SK-N-MC (cell line): ENCODE measurements around the gene FAIM2.

Experiments used
- EZH2 ChIP-seq: fragments of 200-600 bp; sonication (generic); IDR thresholded peaks from one replicate; pipeline ENCODE4 v1.6.1; 2017; ENCODE audit warnings: antibody characterized with exemption
- POLR2AphosphoS5 ChIP-seq: IDR thresholded peaks from 2 replicates; pipeline ENCODE4 v1.6.1; 2012; ENCODE audit warnings: mild to moderate bottlenecking, low read depth, low read length, borderline replicate concordance

DNA sequence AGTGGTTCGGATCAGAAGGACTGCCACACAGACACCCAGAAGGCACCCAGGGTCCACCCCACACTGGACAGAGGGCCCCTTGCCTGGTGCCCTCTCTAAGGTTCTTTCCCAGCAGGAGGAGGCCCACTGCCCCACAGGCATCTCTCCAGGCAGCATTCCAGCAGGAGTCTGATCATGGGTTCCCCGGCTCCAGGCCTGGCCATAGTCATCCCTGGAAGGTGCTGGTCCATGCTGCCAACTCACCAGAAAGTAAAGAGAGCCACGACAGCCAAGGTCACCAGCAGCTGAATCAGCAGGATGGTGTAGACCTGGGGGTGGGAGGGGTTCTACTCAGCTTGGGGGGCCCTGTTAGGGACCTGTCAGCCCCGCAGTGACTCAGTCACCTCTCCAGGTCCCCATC, 6.4 kb downstream of the FAIM2 start:
- no peak for TF ChIP-seq POLR2AphosphoS5
- TF ChIP-seq EZH2, result no peak
